NCI-H69 (cell line): ENCODE data around the gene RB1.
"Not testable (repeated sequence)": the region's sequence is repeated elsewhere in the genome, so short reads cannot be mapped to it uniquely, and the experiment has no call there.

Source experiments
- DNase-seq: peaks from one replicate; lab custom pipeline; 2025; lab: John Stamatoyannopoulos, UW

RB1 gene

DNA sequence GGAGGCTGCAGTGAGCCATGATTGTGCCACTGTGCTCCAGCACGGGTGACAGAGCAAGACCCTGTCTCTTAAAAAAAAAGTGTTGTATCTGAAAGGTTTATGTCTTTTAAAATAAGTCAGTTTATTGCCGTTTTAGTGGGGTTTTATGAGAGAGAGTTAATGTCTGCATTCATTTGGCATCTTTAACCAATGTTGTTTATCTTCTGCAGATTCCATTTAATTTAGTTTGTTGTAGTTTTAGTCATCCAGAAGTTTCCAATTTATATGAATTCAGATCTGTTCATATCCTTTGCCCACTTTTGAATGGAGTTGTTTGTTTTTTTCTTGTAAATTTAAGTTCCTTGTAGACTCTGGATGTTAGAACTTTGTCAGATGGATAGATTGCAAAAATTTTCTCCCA lies 146.1 kb downstream of the RB1 start:
- no peak for DNase-seq

DNA sequence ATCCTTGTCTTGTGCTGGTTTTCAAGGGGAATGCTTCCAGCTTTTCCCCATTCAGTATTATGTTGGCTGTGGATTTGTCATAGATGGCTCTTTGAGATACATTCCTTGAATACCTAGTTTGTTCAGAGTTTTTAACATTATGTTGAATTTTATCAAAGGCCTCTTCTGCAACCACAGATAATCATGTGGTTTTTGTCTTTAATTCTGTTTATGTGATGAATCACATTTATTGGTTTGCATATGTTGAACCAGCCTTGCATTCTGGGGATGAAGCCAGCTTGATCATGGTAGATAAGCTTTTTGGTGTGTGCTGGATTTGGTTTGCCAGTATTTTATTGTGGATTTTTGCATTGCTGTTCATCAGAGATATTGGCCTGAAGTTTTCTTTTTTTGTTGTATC lies 147.6 kb downstream of the RB1 start:
- DNase-seq, result not testable (repeated sequence)

DNA sequence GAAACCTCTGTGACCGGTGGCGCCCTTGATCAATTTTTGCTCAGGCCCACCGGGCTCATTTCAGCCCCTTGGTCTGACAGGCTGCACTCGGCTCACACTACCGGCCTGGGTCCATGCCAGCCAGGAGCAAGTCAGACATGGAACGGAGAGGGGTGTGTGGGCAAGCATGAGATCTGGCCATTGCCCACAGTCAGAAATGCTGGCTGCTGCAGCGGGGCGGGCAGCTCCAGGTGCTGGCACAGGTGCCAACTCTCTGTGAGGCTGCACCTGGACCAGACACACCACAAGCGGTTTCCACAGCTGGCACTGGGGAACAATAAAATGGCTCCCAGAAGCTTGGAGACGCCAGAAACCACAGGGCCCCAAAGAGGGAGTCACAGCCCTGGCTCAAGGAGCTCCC lies 153.0 kb downstream of the RB1 start:
- DNase-seq, result no peak

DNA sequence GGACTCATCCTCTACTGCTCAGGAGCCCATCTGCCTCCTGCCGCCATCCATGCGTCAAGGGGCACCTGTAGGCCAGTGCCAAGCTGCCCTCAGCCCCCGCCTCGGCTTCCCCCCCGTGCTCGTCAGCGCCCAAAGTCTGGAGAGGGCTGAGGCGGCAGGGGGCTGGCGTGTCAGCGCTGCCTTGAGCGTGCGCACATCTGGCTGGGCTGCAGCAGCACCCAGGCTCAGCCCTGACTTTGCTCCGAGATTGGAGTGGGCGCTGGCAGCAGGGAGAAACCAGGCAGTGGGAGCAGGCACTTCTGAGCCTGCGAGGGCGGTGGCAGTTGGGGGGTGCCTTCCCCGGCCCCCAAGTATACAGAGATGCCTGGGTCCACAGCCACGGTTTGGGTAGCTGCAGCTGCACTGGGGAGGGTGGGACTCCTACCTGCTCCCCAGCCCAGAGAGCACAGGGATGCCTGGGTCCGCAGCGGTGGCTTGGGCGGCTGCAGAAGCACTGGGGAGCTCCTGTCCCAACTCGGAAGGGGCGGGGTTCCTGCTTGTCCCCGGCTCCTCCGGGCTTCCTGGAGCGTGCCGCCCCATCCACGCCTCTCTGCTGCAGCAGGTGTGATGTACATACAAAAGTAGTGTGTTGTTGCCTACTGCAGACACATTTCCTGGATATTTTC lies 154.2 kb downstream of the RB1 start:
- DNase-seq, result no peak

DNA sequence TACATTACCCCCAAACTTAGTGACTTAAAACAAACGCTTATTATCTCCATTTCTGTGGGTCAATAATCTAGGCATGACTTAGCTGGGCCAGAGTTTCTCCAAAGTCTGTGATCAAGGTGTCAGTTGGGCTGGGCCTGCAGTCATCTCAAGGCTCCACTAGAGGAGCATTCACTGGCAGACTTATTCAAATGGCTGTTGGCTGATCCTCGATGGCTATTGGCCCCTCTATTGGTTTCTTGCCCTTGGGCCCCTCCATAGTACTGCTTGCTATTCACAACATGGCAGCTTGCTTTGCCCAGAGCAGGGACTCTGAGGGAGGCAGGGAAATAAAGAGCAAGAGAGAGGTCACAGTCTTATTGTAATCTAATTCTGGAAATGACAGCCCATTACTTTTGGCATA lies 171.7 kb downstream of the RB1 start:
- no peak for DNase-seq

DNA sequence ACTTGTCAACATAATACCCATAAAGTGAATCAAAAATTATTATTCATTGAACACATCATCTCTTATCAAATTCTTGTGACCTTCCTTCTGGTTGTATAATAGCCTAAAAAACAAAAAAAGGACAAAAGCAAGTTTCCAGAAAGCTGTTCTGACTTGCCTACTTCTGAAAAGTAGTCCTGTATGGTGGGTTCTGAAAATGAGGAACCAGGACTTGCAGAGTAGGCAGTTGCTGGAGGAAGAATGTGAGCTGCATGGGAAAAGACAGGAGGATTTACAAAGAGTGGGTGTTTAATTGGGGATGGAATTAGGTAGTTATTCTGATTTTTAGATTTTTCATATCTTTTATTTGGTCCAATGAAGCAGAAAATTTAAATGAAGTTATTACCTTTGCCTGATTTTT lies 172.7 kb downstream of the RB1 start:
- DNase-seq, result no peak

DNA sequence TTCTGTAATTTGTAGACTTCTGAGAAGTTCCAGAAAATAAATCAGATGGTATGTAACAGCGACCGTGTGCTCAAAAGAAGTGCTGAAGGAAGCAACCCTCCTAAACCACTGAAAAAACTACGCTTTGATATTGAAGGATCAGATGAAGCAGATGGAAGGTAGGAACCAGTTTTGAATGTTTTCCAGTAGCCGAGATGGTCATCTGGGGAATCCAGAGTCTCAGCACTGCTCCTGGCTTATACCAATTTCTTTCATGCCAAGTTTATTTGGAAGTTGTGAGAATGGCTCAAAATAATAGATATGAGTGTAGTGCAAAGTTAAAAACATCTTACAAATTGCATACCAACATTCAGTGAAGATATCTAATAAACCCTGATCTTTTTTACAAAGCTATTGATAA lies 173.1 kb downstream of the RB1 start:
- no peak for DNase-seq

DNA sequence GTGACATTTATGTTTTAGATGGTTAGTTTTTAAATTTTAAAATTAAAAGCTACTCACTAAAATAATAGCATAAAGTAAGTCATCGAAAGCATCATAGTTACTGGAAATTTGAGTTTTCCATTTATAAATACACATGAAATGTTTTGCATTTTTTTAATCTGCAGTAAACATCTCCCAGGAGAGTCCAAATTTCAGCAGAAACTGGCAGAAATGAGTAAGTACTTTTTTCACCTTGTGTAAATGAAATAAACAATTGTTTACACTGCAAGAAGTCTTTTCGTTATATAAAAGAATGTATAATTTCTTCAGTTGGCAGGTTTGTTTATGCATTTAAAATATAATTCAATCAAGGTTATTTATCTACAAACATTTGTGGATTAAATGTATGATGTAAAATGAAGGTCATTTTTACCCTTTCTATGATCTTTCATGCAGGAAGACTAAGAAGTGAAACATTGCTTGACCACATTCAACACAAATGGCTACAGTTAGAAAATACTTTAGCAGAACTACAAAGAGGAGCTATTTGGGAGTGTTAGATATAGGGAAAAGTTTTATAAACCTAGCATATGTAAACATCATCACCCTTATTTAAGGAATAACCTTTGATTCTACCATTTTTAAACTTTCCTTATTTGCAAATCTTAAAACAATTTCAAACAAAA lies 173.8 kb downstream of the RB1 start:
- no peak for DNase-seq

DNA sequence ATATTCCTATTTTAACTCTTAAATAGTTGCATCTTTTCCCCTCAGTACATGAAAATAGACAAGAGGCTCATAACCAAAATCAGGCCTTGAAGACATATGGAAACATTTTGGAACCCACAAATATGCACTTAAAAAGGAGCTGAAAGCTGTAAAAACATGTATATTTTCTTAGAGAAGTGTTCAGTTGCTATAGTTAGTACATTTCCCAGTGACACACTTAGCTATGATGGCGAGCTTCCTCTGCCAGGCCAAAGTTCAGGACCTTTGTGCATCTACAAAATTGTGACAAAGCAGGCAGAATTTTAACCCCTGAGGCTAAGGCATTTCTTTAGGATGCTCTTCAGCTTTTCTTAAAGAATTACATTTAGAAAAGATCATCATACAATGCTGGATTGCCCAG lies 174.8 kb downstream of the RB1 start:
- DNase-seq, result no peak

DNA sequence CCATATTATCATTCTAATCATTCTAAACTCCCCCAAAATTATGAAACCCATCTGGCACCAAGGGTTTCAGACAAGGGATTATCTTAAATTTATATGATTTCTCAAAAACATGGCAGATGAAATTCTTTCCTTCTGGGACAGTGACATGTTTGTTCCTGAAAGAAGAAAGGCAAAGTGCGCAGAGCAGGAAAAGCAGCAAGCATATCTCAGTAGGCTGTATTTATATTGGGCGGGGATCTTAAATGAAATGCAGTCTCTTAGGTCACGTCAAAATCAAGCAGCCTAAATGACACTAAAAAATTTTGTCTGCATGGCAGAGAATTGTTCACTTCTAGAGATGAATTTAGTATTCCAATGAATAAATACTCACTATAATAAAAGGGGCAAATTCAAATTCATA lies 180.0 kb downstream of the RB1 start:
- no peak for DNase-seq

DNA sequence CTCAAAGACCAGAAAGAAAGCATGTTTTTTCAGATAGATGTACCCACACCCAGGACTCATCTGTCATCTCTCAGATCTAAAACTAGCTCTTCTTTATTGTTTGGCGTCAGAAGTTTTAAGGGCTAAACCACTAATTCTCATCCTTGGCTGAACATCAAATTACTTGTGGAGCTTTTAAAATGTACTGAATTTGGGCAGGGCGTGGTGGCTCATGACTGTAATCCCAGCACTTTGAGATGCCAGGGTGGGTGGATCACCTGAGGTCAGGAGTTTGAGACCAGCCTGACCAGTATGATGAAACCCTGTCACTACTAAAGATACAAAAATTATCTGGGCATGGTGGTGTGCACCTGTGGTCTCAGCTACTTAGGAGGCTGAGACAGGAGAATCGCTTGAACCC lies 181.9 kb downstream of the RB1 start:
- no peak for DNase-seq

DNA sequence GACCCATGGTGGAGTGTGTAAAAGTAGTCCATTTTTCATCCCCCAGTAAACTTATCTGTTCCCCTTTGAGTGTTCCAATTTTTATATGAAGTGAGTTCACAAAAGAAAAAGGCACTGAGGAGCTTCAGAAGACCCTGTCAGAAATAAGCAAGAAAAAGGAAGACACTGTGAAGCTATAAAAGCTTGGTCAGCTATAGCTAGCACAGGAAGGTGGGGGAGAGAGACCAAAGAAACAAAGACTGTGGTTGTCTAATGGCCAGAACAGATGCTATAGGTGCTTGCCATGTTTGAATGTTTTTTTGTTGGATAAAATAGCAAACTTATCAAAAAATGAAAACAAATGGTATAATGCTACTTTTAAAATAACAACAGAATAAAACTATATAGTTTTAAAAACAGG lies 182.8 kb downstream of the RB1 start:
- DNase-seq, result no peak

DNA sequence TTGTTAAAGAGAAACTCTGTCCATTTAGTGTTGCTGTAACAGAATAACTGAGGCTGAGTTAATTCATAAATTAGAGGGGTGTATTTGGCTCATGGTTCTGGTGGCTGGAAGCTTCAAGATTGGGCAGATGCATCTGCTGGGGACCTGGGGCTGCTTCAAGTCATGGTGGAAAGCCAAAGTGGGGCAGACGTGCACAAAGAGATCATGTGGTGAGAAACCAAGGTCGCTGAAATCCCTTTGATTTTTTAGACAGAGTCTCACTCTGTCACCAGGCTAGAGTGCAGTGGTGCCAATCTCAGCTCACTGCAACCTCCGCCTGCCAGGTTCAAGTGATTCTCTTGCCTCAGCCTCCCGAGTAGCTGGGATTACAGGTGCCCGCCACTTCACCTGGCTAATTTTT lies 183.3 kb downstream of the RB1 start:
- no peak for DNase-seq

DNA sequence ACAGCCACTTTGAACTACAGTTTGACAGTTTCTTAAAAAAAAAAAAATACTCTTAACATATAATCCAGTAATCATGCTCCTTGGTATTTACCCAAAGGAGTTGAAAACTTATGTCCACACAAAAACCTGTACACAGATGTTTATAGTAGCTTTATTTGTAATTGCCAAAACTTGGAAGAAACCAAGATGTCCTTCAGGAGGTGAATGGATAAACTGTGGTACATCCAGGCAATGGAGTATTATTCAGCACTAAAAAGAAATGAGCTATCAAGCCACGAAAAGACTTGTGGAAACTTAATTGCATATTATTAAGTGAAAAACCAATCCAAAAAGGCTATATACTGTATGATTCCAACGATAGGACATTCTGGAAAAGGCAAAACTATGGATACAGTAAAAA lies 184.4 kb downstream of the RB1 start:
- DNase-seq, result no peak

DNA sequence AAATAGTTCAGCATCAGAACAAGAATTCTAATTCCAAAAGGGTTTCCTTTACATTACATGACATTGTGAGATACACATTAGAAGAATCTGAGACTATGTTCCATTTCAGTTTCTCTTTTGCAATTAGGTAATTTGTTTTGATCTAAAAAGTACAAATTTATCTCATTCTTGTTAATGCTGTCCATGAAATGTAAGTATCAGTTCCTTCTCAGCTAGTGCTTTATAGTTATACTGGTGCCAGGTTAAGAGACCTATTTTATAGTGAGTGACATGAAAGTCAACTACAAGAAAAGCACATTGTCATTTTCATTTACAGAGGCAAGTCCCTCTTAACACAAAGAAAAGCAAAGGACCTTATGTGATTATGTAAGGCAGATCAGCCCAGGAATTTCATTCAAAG lies 185.4 kb downstream of the RB1 start:
- no peak for DNase-seq

DNA sequence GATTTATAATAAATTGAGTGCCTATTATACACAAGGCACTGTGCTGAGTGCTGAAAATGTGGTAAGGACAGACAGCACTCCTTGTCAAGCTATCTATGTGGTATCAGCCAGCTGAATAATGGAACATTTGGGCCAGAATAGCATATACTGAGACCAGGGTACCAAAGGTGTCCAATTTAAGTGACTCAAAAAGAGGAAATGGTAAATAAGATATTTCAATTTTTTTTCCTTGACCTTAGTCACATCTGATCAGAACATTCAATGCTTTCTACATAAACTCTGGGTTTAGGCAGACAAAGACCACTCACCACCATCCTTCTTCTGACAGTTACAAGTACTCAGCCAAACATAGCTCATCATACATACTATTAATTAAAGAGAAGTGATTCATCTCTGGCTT lies 186.1 kb downstream of the RB1 start:
- DNase-seq, result no peak

DNA sequence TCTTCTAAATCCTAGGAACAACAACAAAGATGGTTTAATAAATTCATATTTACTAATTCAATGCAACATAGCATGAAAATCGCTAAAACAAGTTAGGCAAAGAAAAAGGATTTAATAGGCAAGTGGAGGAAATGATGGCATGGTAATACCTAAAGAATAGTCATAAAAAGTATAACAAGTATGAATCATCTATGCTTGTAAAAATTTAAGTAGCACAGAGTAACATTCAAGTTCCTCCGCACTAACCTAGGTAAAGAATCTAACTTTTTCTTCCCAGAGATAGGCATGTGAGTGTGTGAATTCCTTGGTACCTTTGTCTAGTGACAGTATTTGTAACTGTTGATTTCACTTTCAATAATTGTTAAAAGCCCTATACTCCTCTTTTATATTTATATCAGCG lies 186.7 kb downstream of the RB1 start:
- DNase-seq, result no peak

DNA sequence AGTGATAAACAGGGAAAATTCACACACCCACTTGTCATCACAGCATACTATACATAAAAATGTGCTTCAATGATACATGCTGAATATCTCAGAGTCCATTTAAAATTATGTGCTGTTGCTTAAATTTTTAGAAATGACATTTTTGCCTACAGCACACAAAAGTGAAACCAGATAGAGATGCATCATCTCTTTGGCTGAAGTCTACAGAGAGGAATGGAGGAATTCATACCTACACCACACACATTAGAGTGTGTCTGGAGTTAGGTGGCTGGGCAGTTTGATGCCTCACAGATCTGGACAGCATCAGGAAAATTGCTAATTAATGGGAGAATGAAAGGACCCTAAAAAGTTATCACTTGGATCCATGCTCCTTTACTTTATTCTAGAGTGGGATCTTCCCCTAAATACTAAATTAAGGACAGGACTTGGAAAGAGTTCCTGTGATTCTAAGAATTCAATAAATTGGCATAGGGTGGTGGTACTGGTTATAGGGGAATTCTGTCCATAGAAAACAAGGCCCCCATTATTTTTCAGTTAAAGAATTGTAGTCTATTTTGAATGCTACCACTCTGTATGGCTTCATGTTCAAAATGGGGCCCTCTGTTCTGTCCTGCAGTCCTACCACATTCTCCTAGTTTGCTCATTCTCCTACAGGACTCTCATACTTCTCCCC lies 188.0 kb downstream of the RB1 start:
- no peak for DNase-seq

DNA sequence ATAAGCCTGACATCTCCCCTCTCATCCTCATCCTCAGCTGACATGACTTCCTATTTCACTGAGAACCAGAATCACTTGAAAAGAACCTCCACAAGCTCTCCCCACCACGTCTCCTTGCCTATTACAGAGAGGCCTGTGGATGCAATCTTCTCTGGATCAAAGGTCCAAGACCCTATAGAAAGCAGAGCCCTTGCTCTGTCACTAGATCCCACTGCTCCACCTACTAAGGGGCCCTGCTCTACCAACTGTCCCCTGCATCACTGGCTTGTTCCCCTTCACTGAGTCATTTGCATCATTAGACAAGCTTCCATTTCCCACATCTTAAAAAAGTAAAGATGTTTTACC lies 188.5 kb downstream of the RB1 start:
- no peak for DNase-seq

DNA sequence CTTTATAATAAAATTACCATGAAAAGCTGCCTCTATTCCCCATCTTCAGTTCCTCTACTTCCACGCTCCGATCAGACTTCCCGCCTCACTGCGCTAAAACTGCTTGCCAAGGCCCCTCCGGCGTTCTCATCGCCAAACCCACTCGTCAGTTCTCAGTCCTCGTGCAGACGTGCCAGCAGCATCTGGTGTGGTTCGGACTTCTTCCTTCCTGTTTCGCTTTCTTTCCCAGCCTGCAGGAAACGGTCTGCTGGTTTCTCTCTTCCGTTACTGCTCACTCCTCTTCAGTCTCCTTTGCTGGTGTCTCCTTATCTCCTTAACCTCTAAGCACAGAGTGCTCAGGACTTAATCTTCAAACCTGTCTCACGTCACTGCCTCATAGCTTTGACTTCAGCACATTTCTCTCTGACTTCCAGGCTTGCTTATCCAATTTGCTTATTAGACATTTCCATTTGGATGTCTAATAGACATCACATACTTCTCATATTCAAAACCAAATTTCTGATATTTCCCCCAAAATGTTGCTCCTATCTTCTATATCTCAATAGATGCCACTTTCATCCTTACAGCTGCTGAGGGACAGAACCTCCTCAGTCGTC lies 189.0 kb downstream of the RB1 start:
- DNase-seq, result no peak

DNA sequence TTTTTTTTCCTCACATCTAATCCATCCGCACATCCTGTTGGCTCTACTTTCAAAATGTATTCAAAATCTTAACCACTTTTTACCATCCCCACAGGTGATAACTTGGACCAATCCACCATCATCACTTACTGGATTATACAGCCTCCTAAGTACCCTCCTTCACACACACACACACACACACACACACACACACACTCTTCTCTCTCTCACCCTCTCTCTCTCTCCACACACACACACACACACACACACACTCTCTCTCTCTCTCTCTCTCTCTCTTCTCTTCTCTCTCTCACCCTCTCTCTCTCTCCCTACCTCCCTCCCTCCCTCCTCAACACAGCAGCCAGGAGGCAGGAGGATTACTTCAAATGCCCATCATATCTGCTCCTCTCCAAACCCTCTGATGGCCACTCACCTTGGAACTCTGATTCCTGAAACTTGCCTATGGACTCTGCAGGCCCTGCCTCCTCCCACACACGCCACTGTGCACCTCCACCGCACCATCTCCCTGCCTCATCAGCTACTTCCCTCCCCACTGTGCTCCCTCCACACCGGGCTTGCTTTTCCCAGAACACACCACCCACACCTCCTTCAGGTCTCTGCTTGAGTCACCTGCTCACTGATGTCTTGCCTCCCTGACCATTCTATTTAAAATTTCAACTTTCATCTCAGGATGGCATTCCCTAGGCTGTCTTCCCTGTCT lies 189.7 kb downstream of the RB1 start:
- DNase-seq, result no peak

DNA sequence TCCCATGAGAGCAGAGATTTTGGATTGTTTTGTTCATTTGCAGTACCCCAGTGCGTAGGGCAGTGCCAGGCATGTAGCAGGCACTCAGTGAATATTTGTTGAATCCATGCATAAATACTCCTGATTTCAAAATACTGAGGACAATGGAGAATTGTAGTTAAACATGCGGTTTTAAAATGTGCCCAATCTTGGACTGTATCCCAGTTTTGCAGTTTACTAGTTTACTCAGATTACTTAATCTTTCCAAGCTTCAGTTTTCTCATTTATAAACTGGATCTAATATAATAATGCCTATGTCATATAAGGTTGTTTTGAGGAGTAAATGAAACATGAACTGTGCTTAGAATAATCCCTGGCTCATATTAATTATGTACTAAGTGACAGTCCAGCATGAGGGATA lies 190.3 kb downstream of the RB1 start:
- no peak for DNase-seq

DNA sequence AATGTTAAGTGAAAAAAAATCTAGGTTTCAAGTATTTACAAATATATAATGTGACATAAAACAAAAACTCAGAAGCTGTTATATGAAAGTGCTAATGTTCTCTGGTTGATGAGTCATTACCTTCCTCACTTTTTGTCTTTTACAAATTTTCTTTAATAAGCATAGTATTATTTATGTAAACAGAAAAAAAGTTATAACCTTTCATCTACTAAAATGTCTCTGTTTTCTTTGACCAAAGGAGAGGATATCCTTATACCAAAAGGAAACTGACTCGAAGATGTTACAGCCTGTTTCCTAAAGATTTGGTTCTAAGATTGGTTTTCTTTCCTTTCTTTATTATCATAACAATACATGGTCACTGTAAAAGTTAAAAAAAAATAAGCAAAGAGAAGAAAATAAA lies 191.3 kb downstream of the RB1 start:
- no peak for DNase-seq
